KOPT-K1 (cell line): ENCODE data around the gene RAB10.
"Not testable (repeated sequence)": the region's sequence is repeated elsewhere in the genome, so short reads cannot be mapped to it uniquely, and the experiment has no call there.

Experiments
- H3K27ac ChIP-seq: fragments of 200-600 bp; sonication (generic); 2 replicates; pipeline ENCODE4 v1.5.1; 2016; ENCODE audit warnings: antibody characterized with exemption, mild to moderate bottlenecking, low read depth, low read length; ENCODE audit not compliant: poor library complexity, severe bottlenecking
- H3K36me3 ChIP-seq: fragments of 200-600 bp; sonication (generic); 2 replicates; pipeline ENCODE4 v1.5.1; 2017; ENCODE audit warnings: antibody characterized with exemption, mild to moderate bottlenecking, low read length, moderate library complexity; ENCODE audit not compliant: insufficient read depth
- H3K9me3 ChIP-seq: fragments of 200-600 bp; sonication (generic); 2 replicates; pipeline ENCODE4 v1.5.1; 2017; ENCODE audit warnings: antibody characterized with exemption, low read length, mild to moderate bottlenecking; ENCODE audit not compliant: insufficient read depth, poor library complexity, severe bottlenecking

RAB10 gene

GRCh38 chr2:26165403-26165802 lies 131.5 kb downstream of the RAB10 start:
- Histone ChIP-seq H3K36me3 (no peaks in the 10 kb centered on the region), H3K9me3 (no peaks in the 10 kb centered on the region), H3K27ac (no peak overlapping the region)

DNA sequence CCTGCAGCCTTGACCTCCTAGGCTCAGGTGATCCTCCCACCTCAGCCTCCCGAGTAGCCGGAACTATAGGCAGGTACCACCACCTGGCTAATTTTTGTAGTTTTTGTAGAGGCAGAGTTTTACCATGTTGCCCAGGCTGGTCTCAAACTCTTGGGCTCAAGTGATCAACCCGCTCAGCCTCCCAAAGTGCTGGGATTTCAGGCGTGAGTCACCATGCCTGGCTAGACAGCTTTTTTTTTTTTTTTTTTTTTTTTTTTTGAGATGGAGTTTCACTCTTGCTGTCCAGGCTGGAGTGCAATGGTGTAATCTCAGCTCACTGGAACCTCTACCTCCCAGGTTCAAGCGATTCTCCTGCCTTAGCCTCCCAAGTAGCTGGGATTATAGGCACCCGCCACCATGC lies 132.7 kb downstream of the RAB10 start:
- H3K36me3 ChIP-seq, H3K9me3 ChIP-seq, H3K27ac ChIP-seq: not testable (repeated sequence)

GRCh38 chr2:26168785-26169184 lies 134.9 kb downstream of the RAB10 start:
- Histone ChIP-seq H3K36me3 (no peaks in the 10 kb centered on the region), H3K9me3 (no peaks in the 10 kb centered on the region), H3K27ac (no peak overlapping the region)

- no peaks in the 10 kb centered on the region for H3K36me3 ChIP-seq
- no peak overlapping the region for H3K27ac ChIP-seq
- no peaks in the 10 kb centered on the region for H3K9me3 ChIP-seq
Observed at GRCh38 chr2:26169226-26169625, 135.3 kb downstream of the RAB10 start.

DNA sequence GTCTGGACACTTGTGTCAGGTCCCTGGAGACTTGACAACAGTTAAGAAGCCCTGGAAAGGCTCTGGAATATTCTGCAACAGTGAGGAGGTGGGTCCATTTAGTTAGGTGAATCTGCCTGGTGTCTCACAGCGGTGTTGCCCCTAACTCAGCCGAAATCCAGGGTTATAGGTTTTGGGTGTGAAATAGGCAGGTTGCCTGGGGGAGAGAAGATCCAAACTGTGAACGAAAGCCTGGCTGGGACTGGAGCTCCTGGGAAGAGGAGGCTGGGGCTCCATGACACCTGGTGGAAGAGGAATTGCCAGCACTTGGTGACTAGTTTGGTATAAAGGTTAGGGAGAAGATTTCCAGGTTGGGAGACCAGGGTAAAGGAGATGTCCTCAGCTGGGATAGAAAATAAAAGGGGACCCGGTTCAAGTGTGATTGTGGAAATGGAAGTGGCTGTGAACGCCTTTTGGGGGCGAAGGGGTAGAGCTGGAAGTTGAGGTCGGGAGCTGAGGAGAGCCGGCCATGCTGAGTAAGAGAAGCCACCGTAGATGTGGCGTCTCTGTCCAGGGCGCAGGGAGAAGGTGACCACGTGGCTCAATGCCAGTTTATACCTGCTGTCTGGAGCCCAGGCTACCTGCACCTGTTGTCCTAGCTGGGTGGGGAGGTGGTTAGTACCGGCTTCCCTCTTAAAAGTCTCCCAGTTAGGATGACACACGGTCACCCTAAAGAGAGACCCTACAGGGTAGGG lies 136.0 kb downstream of the RAB10 start:
- Histone ChIP-seq H3K36me3 (no peaks in the 10 kb centered on the region), H3K9me3 (no peaks in the 10 kb centered on the region), H3K27ac (no peak overlapping the region)

- Histone ChIP-seq H3K27ac (no peak overlapping the region), H3K36me3 (no peaks in the 10 kb centered on the region), H3K9me3 (no peaks in the 10 kb centered on the region)
Observed at GRCh38 chr2:26170795-26171194, 136.9 kb downstream of the RAB10 start.

- Histone ChIP-seq H3K27ac (no peak overlapping the region), H3K36me3 (no peaks in the 10 kb centered on the region), H3K9me3 (no peaks in the 10 kb centered on the region)
Observed at GRCh38 chr2:26172189-26172870, 138.4 kb downstream of the RAB10 start.

GRCh38 chr2:26172871-26173775 lies 139.2 kb downstream of the RAB10 start, which contains the start of gene GAREM2:
Gene GAREM2, plus strand, starts transcription at chr2:26173088. Its CDS starts 133 bp downstream, at chr2:26173221.
- no peaks in the 10 kb centered on the region for H3K9me3 ChIP-seq
- H3K27ac ChIP-seq = no peak within 1 kb of the TSS
- H3K36me3 ChIP-seq = no peaks in the 10 kb centered on the region

DNA sequence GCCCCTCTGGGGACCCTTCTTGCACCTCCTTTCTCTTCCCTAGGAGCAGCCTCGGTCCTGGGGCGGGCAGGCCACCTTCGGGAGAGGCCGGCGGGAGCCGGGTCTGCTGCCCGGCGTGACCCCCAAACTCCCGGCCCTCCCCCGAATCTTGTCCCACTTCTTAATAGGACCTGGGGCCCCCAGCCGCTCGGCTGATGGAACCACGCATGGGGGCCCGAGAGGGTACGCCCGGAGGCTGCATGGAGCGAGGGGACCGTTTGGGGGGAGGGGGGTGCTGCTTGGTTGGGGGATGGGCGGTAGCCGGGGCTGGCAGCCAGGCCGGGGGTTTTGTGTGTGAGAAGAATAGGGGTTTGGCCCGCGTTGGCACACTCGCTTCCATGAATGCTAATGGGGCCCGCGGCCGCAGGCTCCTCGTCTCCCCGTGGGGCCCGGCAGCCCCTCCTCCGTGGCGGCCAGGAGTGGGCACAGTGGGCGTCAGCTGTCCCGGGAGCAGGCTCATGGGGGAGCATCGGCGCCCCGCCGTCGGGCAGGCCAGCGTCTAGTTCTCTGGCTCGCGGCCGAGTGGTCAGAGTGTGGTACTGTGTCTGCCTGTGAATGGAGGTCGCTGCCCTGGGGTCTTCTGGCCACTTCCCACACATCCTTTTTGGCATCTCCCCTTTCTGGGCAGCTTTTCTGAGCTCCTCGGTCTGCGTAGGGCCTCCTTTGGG lies 140.0 kb downstream of the RAB10 start:
- Histone ChIP-seq H3K27ac (no peak overlapping the region), H3K9me3 (no peaks in the 10 kb centered on the region)

GRCh38 chr2:26174691-26175465 lies 141.0 kb downstream of the RAB10 start:
- no peak overlapping the region for H3K27ac ChIP-seq
- H3K36me3 ChIP-seq = no peaks in the 10 kb centered on the region
- H3K9me3 ChIP-seq = no peaks in the 10 kb centered on the region

More for the DNA sequence above, 140.0 kb downstream of the RAB10 start:
- no peaks in the 10 kb centered on the region for H3K36me3 ChIP-seq

DNA sequence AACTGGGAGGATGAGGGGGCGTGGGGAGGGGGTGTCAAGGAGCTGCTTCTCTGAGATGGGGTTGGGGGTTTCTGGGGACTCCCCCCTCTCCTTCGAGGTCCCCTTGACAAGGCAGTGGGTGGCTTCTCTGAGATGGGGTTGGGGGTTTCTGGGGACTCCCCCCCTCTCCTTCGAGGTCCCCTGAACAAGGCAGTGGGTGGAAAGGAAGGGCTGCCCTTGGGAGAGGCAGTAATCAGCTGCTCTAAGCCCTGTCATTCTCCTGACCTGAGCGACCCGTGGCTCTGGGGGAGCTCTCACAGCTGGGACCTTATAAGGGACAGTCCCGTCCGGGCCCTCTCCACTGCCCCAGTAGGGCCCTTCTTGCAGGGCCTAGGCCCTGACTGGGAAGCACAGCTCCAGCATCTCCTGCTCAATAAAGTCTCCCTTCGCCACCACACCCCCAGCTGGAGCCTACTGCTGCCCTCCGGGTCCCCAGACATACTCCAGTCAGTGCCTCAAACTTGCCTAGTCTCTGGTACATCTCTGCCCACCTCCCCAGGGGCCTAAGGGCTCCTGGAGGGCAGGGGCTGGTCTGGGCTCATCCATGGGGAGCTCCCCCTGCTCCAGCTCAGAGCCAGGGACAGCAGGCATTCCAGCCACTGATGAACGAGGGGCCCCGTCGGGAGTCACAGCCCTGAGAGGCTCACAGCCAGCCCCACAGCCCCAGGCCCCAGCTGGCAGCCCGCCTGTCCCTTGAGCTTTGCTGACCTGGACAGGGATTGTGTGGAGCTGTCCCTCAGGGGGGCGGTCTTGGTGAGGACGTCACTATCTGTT lies 141.8 kb downstream of the RAB10 start:
- Histone ChIP-seq H3K36me3 (no peaks in the 10 kb centered on the region), H3K9me3 (no peaks in the 10 kb centered on the region), H3K27ac (no peak overlapping the region)

DNA sequence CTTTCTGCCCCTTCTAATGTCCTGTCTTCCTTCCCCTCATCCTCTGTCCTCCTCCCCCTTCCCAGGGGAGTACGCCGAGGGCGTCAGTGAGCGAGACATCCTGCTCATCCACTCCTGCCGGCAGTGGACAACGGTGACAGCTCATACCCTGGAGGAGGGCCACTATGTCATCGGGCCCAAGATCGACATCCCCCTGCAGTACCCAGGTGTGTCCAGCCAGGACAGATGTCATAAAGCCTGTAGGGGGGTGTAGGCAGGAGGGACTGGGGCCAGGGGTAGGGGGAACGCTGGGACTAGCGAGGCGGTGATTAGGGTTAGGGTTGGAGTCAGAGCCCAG lies 142.4 kb downstream of the RAB10 start:
- Histone ChIP-seq H3K9me3 (no peaks in the 10 kb centered on the region), H3K27ac (no peak overlapping the region), H3K36me3 (no peaks in the 10 kb centered on the region)

DNA sequence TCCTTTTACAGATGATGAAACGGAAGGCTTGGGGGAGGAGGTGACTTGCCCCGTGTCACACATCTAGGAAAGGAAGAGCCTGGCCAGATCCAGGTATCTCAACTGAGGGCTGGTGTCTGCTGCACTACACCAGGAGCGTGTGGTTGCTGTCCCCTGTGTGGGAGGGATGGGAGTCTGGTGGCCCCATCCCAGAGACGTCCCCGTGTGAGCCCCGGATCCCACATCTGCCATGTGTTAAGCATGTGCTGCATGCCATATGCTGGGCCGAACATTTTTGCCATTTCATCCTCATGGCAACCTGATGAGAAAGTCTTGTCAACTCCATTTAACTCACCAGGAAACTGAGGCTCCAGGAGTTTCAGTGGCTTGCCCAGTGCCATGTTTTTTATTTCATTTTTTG lies 143.2 kb downstream of the RAB10 start:
- H3K9me3 ChIP-seq = no peaks in the 10 kb centered on the region
- H3K27ac ChIP-seq = no peak overlapping the region
- H3K36me3 ChIP-seq = no peaks in the 10 kb centered on the region
